PC-9 (cell line): ENCODE results near the gene PGC.

Source experiments
- EZH2 ChIP-seq: fragments of 200-600 bp; sonication (generic); IDR thresholded peaks from 2 replicates; pipeline ENCODE4 v1.8.0; 2017; ENCODE audit warnings: antibody characterized with exemption, low read depth
- TF ChIP-seq, protein P1 (sequence below): fragments of 200-600 bp; sonication (generic); conservative IDR thresholded peaks from 2 replicates; pipeline ENCODE4 v1.6.1; 2017; ENCODE audit warnings: mixed run types, antibody characterized with exemption, mild to moderate bottlenecking, moderate library complexity

DNA sequence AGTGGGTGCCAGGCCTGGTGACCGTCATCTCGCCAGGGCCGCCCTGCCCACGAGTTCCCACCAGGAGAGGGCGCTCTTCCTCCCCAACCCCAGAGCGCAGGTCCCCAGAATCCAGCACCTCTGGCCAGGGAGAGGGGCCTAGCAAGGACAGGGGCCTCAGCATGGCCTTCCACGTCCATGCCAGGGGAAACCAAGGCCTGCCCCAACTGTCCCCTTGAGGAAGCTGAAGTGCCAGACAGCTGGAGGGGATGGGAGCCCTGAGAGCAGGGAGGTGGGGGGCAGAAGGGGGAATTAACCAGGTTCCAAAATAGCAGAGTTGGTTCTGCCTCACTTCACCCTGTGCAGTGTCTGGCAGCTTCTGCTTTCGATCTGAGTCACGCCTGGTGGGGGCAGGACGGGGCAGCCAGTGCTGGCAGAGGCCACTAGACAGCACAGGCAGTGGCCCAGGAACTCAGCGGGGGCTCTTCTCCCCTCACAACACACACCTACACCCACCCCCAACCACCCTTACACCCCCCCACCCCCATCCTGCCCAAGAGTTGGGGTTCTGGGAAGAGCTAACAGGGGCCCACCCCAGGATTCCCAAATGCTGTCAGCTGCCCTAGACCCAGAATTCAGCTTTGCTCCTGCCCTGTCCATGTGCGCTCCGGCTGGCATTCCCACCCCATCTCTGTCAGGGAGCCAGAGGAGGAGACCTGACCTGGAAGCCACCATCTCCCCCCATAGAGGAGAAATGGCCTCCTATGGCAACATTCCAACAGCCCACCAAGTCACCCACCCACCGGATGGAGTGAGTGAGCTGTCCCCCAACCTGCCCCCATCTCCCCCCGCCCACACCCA, 41.0 kb downstream of the PGC start:
- TF ChIP-seq, protein P1, sequence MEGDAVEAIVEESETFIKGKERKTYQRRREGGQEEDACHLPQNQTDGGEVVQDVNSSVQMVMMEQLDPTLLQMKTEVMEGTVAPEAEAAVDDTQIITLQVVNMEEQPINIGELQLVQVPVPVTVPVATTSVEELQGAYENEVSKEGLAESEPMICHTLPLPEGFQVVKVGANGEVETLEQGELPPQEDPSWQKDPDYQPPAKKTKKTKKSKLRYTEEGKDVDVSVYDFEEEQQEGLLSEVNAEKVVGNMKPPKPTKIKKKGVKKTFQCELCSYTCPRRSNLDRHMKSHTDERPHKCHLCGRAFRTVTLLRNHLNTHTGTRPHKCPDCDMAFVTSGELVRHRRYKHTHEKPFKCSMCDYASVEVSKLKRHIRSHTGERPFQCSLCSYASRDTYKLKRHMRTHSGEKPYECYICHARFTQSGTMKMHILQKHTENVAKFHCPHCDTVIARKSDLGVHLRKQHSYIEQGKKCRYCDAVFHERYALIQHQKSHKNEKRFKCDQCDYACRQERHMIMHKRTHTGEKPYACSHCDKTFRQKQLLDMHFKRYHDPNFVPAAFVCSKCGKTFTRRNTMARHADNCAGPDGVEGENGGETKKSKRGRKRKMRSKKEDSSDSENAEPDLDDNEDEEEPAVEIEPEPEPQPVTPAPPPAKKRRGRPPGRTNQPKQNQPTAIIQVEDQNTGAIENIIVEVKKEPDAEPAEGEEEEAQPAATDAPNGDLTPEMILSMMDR = peak; percentile 66
- no peak for TF ChIP-seq EZH2
